Urinary bladder (tissue), 4 donors: ENCODE data around the gene GNAI3. TPM values are rescaled to one million over a fixed set of nuclear protein-coding genes. Genes with fewer than 3 reads are reported as not detected.

Source experiments
- DNase-seq: peaks from one replicate; pipeline ENCODE4 v3.0.0-alpha.2; 2015; ENCODE audit errors: extremely low spot score
- H3K27ac ChIP-seq: one replicate; pipeline ENCODE4 v1.5.1; 2013; ENCODE audit warnings: low read depth, mild to moderate bottlenecking, moderate library complexity
- H3K36me3 ChIP-seq: one replicate; pipeline ENCODE4 v1.6.1; 2013; ENCODE audit warnings: mild to moderate bottlenecking, moderate library complexity; ENCODE audit not compliant: insufficient read depth
- H3K4me1 ChIP-seq: one replicate; pipeline ENCODE4 v1.6.1; 2013; ENCODE audit warnings: mild to moderate bottlenecking, moderate library complexity; ENCODE audit not compliant: insufficient read depth
- H3K4me3 ChIP-seq: one replicate; pipeline ENCODE4 v1.5.1; 2013; ENCODE audit warnings: low read depth, low read length
- WGBS: extraction: QIAGEN DNeasy Blood & Tissue Kit; methylation state at CpG from one replicate; pipeline ENCODE4 v1.1.7; 2013; 5-methylcytosine and 5-hydroxymethylcytosine counted together
- polyA plus RNA-seq: library from polyadenylated mRNA; stranded (reverse); fragments of 200-250 nt; gene quantifications from one replicate; pipeline ENCODE4 v1.2.3, GENCODE V29; 2013
- total RNA-seq: library from RNA; depleted of rRNA; stranded (reverse); fragments of >200 nt; gene quantifications from one replicate; pipeline ENCODE4 v1.2.3, GENCODE V29; 2014
- donor health status: healthy with polysubstance abuse.
- donor health status: healthy.

The GNAI3 gene
- total and polyA plus RNA-seq, 2 donors: 5.1 to 17.4 TPM

- H3K27ac ChIP-seq: no peak overlapping the region
- H3K4me3 ChIP-seq: no peak overlapping the region
- H3K36me3 ChIP-seq: no peaks in the 10 kb centered on the region
- no peak for DNase-seq
- 70% methylated on average over 2 of the region's 2 CpGs for WGBS
- no peaks in the 10 kb centered on the region for H3K4me1 ChIP-seq
Observed at GRCh38 chr1:109513110-109513710, 35.2 kb upstream of the GNAI3 start.

GRCh38 chr1:109514846-109515245 is 33.6 kb upstream of the GNAI3 start:
- Histone ChIP-seq H3K27ac (no peak overlapping the region), H3K4me1 (no peaks in the 10 kb centered on the region), H3K4me3 (no peak overlapping the region), H3K36me3 (no peaks in the 10 kb centered on the region)
- WGBS: 63% methylated on average over 3 of the region's 3 CpGs
- DNase-seq: no peak

- no peaks in the 10 kb centered on the region for H3K36me3 ChIP-seq
- H3K4me1 ChIP-seq: no peaks in the 10 kb centered on the region
- no peak overlapping the region for H3K27ac ChIP-seq
- DNase-seq: no peak
- WGBS: 86% methylated on average over 5 of the region's 5 CpGs
- no peak overlapping the region for H3K4me3 ChIP-seq
Observed at GRCh38 chr1:109516872-109517271, 31.5 kb upstream of the GNAI3 start.

- Histone ChIP-seq H3K36me3 (no peaks in the 10 kb centered on the region), H3K4me1 (no peaks in the 10 kb centered on the region), H3K4me3 (no peak overlapping the region), H3K27ac (no peak overlapping the region)
- WGBS: 90% methylated on average over 5 of the region's 5 CpGs
- DNase-seq: no peak
Observed at GRCh38 chr1:109517337-109517736, 31.1 kb upstream of the GNAI3 start.

GRCh38 chr1:109521002-109521951 is 27.1 kb upstream of the GNAI3 start:
- Histone ChIP-seq H3K36me3 (no peaks in the 10 kb centered on the region), H3K27ac (no peak overlapping the region), H3K4me3 (no peak overlapping the region), H3K4me1 (no peaks in the 10 kb centered on the region)
- DNase-seq: no peak
- 60% methylated on average over 14 of the region's 14 CpGs for WGBS

GRCh38 chr1:109522026-109522425 is 26.4 kb upstream of the GNAI3 start:
- DNase-seq: no peak
- H3K27ac ChIP-seq: no peak overlapping the region
- H3K4me3 ChIP-seq: no peak overlapping the region
- H3K4me1 ChIP-seq: no peaks in the 10 kb centered on the region
- 90% methylated on average over 7 of the region's 7 CpGs for WGBS
- no peaks in the 10 kb centered on the region for H3K36me3 ChIP-seq

GRCh38 chr1:109523706-109524105 is 24.7 kb upstream of the GNAI3 start:
- Histone ChIP-seq H3K4me1 (no peaks in the 10 kb centered on the region), H3K36me3 (no peaks in the 10 kb centered on the region), H3K4me3 (no peak overlapping the region), H3K27ac (no peak overlapping the region)
- DNase-seq: no peak
- 84% methylated on average over 2 of the region's 2 CpGs for WGBS

- 64% methylated on average over 14 of the region's 14 CpGs for whole genome bisulfite sequencing
- no peak for DNase-seq
- no peaks in the 10 kb centered on the region for H3K36me3 ChIP-seq
- H3K4me3 ChIP-seq: no peak overlapping the region
- H3K27ac ChIP-seq: no peak overlapping the region
- no peaks in the 10 kb centered on the region for H3K4me1 ChIP-seq
Observed at GRCh38 chr1:109527098-109527811, 21.2 kb upstream of the GNAI3 start.

GRCh38 chr1:109527846-109528695 is 20.3 kb upstream of the GNAI3 start:
- H3K36me3 ChIP-seq: no peaks in the 10 kb centered on the region
- DNase-seq: no peak
- H3K27ac ChIP-seq: no peak overlapping the region
- no peak overlapping the region for H3K4me3 ChIP-seq
- H3K4me1 ChIP-seq: no peaks in the 10 kb centered on the region
- WGBS: 87% methylated on average over 9 of the region's 9 CpGs

GRCh38 chr1:109528712-109529111 is 19.7 kb upstream of the GNAI3 start:
- WGBS: 87% methylated on average over 3 of the region's 3 CpGs
- Histone ChIP-seq H3K4me3 (no peak overlapping the region), H3K4me1 (no peaks in the 10 kb centered on the region), H3K36me3 (no peaks in the 10 kb centered on the region), H3K27ac (no peak overlapping the region)
- DNase-seq: no peak

- DNase-seq: no peak
- H3K36me3 ChIP-seq: no peaks in the 10 kb centered on the region
- no peaks in the 10 kb centered on the region for H3K4me1 ChIP-seq
- 67% methylated on average over 8 of the region's 8 CpGs for WGBS
- no peak overlapping the region for H3K4me3 ChIP-seq
- H3K27ac ChIP-seq: no peak overlapping the region
Observed at GRCh38 chr1:109529881-109530456, 18.4 kb upstream of the GNAI3 start.

- H3K36me3 ChIP-seq: no peaks in the 10 kb centered on the region
- no peak for DNase-seq
- no peak overlapping the region for H3K4me3 ChIP-seq
- no peaks in the 10 kb centered on the region for H3K4me1 ChIP-seq
- 69% methylated on average over 13 of the region's 13 CpGs for WGBS
- no peak overlapping the region for H3K27ac ChIP-seq
Observed at GRCh38 chr1:109530457-109531087, 17.8 kb upstream of the GNAI3 start.
